Dedifferentiated amniotic fluid mesenchymal stem cell (primary cell): ENCODE data around the gene EXOC2.
A peak's percentile ranks its signal among the peaks of the same experiment; 100 is the strongest.
"Not testable (repeated sequence)": the region's sequence is repeated elsewhere in the genome, so short reads cannot be mapped to it uniquely, and the experiment has no call there.

ENCODE experiments used
- DNase-seq: peaks from one replicate; pipeline ENCODE4 v3.0.0-alpha.2; 2016; ENCODE audit errors: extremely low spot score

EXOC2 gene

GRCh38 chr6:582370-582769 lies 110.6 kb downstream of the EXOC2 start:
- no peak for DNase-seq

GRCh38 chr6:579339-579738 lies 113.6 kb downstream of the EXOC2 start:
- DNase-seq, result no peak

- no peak for DNase-seq
Measured at GRCh38 chr6:572596-573265, 120.2 kb downstream of the EXOC2 start.

GRCh38 chr6:571892-572291 lies 121.0 kb downstream of the EXOC2 start:
- DNase-seq, result no peak

DNA sequence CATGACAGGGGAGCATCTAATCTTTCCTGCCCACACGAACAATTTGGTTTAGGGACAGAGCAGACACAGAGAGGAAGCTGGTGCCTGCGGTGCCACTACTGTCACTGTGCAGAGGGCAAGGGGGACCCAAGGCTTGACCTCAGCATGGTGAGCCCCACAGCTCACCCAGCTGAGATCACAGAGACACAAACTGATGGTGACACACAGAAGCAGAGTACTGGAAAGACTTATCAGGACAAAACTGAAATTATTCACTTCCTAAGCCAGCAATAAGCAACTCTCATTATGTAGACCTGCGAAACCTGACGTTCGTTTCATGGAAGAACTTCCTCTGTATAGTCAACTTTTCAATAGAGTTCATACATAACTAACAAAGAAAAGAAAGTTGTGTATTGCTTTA lies 122.1 kb downstream of the EXOC2 start:
- no peak for DNase-seq

- DNase-seq, result no peak
Measured at GRCh38 chr6:568954-569523, 123.9 kb downstream of the EXOC2 start.

- no peak for DNase-seq
Measured at GRCh38 chr6:568085-568484, 124.9 kb downstream of the EXOC2 start.

DNA sequence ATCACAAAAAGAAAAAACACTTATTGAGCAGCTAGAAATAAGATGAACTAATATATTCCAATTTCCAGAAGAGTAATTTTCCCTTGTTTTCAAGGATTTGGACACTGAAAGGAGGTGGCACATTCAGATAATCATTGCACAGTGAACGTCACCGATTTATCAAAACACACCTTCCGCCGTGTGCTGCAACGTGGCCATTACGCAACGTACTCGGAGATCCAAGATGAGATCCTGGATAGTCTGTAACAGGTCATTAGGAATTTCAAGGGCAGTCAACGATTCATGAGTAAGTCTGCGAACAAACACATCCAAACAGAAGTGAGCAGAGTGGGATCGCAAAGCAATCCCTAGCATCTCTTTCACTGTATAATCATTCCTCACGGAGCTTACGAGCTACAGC lies 129.1 kb downstream of the EXOC2 start:
- DNase-seq, result no peak

GRCh38 chr6:562052-562676 lies 130.8 kb downstream of the EXOC2 start:
- no peak for DNase-seq

DNA sequence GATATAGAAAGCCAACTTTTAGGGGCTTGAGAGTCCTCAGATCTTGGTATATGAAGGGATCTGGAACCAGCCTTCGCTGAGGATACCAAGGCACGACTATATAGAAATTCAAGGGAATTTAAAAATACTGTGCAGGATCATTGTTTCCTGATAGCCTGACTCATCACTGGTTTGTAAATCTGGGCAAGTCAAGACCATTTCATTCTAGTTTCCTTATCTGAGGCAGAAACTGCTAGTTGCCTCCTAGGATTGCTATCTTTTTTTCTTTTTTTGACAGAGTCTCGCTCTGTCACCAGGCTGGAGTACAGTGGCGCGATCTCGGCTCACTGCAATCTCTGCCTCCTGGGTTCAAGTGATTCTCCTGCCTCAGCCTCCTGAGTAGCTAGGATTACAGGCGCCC lies 131.6 kb downstream of the EXOC2 start:
- DNase-seq, result not testable (repeated sequence)

DNA sequence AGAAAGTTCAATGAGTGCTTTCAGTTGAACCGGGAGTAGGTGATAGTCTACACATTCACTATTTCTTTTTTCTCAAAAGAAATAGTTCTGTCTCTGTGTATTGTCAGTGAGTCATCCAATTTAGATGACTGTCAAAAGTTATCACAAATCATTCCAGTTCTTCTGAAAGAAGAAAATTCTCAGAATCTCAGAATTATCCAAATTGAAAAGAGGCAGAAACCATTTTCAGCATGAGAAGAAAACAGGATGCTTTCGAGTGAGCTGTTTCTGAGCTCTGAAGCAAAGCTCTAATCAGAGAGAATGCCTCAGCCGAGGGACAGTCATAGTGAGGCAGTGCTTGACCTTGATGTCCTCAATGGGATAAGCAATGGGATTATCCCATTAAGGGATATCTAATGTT lies 134.0 kb downstream of the EXOC2 start:
- no peak for DNase-seq

GRCh38 chr6:558089-558488 lies 134.8 kb downstream of the EXOC2 start:
- DNase-seq, result peak; percentile 16

- no peak for DNase-seq
Measured at GRCh38 chr6:551829-552350, 141.0 kb downstream of the EXOC2 start.

DNA sequence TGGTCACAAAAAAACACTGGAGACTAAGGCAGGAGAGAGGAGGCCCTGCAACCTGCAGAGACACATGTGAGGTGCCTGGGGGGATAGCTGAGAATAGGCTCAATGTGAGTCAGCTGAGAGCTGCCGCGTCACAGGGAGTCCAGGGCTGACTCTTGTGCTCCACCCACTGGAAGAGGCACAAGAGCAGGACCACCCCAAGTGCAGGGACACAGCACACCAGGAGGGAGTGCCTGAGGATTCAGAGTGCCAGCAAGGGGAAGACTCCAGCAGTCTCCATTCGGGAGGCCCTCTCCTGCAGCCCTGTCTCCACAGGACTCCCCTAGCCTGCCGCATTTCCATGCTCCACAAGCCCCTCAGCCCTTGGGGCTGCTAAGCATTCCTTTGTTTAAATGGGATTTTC lies 141.5 kb downstream of the EXOC2 start:
- DNase-seq, result no peak

GRCh38 chr6:549906-550305 lies 143.0 kb downstream of the EXOC2 start:
- DNase-seq, result no peak

DNA sequence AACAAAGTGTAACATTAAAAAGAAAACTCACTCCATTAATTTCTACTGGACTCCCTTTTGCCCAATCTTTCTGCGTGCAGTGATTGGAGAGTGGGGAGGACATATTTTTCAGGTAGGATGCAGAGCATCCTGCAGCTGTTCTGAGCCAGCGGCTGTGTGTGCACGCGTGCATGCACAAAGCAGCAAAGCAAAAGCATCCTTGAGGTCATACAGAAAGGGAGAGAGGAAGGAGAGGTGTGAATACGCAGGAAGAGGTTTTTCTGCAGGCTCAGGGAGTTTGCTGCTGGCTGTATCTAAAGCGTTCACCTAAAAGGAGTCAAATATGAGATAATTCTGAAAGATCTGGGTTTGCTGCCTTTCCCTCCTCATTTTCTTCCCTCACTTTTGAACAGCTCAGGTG lies 144.4 kb downstream of the EXOC2 start:
- DNase-seq, result no peak

DNA sequence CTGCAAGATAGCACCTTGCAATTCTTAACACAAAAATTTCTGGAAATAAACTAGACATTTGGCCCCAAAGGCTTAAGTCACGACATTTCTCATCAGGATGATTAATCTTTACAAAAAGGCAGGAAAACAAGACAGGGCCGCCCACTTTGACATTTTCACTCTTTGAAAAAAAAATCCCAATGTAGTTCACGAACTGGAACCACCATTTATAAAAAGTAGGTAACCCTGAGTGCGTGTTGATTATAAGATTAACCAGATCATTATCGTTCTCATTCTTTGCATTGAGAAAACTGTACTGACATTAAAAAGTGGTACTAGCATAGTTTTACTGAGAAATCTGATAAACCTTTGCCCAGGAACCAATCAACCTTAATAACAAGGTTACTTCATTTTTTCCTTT lies 144.8 kb downstream of the EXOC2 start:
- DNase-seq, result no peak

- DNase-seq, result no peak
Measured at GRCh38 chr6:540490-540889, 152.4 kb downstream of the EXOC2 start.

DNA sequence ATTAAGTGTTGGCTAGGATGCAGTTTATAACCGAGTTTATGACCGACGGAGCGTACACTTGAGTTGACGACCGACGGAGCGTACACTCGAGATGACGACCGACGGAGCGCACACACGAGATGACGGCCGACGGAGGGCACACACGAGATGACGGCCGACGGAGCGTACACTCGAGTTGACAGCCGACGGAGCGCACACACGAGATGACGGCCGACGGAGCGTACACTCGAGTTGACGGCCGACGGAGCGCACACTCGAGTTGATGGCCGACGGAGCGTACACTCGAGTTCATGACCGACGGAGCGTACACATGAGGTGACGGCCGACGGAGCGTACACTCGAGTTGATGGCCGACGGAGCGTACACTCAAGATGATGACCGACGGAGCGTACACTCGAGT lies 155.8 kb downstream of the EXOC2 start:
- DNase-seq, result no peak

- no peak for DNase-seq
Measured at GRCh38 chr6:530425-530824, 162.5 kb downstream of the EXOC2 start.

DNA sequence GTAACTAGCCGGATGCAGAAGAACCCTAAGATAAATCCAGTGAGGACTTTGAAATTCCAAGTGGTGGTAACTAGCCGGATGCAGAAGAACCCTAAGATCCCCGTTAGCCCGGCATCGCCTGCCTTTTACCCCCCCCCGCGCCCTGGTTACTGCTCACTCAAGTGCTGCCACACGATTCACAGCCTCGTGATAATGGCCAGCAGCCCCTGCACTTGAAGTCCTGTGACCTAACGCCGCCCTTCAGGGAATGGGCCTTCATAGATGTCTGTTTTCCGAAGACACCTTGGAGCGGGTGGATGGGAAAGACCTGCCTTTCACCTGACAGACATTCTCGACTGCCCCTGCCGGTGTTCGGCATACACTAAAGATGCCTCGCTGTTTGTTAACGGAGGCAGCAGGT lies 163.9 kb downstream of the EXOC2 start:
- no peak for DNase-seq

DNA sequence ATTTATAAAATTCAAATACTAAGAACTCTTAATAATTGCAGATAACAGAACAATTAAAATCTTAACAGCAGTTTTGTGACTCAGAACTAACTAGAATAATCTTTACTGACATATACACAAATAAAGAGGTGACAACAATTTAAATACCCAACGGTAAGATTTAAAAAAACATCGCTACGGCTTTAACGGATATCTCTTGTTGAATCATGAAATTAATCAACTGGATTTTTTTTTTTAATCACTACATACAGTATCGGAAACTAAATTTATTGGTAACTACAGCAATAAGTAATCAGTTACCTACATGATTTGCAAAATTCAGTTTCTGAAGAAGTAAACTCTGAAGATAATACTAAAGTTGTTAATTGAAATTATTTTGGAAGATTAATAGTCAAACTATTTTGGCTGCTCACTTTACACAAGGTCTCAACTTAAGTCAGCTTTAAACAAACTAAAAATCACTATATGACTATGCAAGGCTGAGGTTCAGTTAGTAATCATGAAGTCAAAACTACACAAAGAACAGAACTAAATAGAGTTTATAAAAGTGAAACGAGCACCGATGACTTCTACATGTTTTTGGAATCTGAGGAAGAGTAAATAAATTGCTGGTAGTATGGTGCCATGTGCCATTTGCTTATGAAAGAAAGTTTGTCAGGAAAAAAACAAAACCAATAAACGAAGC lies 164.8 kb downstream of the EXOC2 start:
- DNase-seq, result no peak

- no peak for DNase-seq
Measured at GRCh38 chr6:524803-525202, 168.1 kb downstream of the EXOC2 start.
